Pons (tissue), 1 donor: ENCODE data around the gene OSMR.

ENCODE experiments used
- DNase-seq: peaks from one replicate; pipeline ENCODE4 v3.0.0-alpha.2; 2016; ENCODE audit warnings: low spot score

The OSMR gene

DNA sequence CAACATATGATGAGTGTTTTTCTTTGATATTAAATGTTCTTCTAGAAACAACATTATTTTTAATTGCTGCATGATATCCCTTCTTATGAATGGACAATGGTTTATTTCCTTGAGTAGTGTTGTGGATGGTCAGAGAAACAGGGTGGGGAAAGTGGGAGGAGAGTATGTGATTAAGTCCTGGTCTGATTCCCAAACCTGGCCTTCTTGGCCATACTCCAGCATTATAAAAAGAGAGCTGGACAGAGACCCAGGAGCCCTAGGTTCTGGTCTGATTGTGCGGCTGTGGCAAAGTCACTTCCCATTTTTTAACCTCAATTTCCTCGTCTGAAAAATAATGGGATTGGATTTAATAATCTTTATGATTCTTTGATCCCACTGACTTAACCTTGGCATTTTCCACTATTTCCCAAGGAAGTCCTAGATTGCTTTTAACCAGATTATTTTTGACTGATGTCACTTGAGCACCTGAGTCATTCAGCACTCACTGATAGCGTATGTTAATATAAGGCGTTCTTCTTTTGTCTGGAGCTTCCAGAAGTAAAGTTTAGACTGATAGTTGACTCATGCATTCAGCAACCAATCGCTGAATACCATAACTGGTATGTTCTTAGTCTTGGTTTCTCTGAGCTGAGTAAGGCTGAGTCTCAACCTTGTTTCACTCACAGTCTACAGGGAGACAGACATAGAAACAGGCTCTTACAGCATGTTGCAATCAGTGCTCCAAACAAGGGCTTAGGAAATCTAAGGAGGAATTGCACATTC, 26.2 kb downstream of the OSMR start:
- no peak for DNase-seq

DNA sequence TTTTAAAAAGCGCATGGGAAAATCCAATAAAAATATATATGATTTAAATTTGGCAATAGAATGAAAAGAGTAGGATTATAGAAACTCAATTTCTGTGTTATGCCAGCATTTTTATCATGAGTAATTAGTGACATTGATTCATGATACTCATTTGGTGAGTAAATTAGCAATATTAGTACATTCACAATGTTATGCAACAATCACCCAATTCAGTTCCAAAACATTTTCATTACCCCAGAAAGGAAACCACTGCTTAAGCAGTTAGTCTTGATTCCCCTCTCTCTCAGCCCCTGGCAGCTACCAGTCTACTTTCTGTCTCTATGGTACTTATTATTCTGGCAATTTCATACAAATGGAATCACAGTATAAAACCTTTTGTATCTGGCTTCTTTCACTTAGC, 27.0 kb downstream of the OSMR start:
- DNase-seq, result no peak

DNA sequence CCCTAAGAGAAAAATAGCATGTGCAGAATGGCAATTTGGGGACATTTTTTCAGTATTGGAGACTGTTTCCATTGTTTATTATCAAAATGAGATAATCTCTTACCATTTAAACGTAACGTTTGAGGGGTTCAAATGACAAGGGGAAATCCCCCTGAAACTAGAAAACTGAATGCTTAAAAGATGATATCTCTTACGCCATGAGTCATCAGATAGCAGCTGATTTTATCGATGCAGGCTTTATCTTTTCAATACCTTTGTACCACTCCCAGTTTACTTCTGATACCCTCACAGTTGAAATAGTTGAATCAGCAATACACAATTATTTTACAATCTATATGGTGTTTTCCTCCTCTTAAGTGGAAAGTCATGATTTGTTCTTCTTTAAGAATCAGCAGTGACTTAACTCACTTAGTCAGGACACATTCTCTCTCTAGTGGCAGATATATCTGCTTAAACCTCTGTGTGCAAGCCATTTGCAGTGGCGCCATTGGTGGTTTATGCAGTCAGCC, 29.2 kb downstream of the OSMR start:
- no peak for DNase-seq

DNA sequence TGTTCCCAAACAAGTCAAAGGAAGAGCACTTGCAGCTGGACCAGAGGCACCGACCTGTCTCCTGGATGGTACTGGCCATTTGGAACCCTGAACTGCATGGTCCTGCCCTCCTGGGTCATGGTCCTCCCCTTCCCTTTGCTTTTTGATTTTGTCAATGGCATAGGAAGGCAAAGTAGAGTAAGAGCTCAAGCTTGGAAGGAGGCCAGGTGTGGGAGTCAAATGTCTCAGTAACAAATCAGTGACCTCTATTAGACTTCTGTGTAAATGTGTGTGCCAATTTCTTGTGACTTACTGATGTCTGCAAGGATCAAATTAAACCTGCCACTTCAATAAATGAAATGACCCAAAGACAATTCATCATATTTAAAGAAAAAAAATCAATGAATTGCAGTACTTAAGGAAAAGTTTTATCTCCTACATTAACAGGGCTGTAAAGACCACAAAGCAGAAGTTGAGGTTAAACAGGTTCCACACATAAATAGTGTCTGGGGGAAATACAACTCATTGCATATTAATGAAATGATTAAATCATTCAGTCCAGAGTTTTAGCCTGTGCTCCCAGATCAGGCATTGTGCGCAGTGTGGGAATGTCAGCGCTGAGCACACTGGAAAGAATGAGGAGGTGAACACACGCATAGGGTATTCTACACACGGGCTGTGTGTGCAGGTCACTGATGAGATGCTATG, 32.7 kb downstream of the OSMR start:
- no peak for DNase-seq

DNA sequence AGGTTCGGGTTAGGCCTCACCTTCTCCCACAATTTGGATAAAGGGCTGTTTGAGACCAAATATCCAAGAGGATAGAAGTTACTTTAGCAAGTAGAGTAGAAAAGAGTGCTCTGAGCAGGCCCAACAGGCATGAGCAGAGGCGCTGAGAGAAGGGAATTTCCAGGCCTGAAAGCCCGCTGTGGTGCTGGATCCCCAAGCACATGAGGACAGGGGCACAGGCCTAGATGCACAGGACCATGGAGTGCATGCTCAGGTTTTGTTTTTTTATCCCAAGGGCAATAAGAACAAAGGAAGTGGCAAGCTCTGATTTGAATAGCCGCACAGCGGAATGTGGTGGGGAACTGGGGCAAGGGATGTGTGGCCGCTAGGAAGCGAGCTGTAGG, 33.3 kb downstream of the OSMR start:
- no peak for DNase-seq

DNA sequence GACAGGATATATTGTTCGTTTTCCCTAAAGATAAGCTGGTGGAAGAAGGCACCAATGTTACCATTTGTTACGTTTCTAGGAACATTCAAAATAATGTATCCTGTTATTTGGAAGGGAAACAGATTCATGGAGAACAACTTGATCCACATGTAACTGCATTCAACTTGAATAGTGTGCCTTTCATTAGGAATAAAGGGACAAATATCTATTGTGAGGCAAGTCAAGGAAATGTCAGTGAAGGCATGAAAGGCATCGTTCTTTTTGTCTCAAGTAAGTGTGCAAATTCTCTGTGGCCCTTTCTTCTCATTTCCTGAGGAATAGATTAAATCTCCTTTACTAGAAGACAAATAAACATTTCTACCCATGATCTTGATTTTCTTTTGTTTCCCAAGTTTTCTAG, 38.0 kb downstream of the OSMR start:
- DNase-seq, result peak; percentile 77

DNA sequence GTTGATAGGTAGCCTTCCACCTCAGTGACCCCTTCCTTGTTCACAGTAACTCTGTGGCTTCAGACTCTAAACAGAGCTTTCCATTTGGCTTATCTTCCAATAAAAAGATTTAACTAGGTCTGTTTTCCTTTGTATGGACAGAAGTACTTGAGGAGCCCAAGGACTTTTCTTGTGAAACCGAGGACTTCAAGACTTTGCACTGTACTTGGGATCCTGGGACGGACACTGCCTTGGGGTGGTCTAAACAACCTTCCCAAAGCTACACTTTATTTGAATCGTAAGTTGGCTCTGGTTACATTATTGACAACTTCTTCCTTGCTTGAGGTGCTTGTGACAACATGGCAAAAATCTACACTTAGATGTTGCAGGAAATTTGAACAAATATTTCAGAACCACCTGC, 39.4 kb downstream of the OSMR start:
- DNase-seq, result no peak

DNA sequence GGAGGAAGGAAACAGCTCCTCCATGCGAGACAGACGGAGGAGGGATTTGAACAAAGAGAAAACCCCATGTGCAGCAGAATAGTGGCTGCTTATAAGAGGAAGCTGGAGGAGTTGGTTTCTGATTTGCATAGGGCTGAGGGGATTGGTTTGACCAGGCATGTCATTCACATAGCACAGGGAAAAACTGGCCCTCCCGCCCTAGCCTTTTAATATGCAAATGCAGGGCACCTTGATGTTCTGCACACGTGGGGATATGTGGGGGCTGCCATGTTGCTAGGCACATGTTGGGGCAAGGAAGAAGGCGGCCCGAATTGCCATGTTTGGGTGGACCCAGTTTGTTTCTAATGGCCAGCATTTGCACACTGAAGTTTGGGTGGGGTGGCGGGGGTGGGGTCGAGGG, 42.2 kb downstream of the OSMR start:
- DNase-seq, result no peak

DNA sequence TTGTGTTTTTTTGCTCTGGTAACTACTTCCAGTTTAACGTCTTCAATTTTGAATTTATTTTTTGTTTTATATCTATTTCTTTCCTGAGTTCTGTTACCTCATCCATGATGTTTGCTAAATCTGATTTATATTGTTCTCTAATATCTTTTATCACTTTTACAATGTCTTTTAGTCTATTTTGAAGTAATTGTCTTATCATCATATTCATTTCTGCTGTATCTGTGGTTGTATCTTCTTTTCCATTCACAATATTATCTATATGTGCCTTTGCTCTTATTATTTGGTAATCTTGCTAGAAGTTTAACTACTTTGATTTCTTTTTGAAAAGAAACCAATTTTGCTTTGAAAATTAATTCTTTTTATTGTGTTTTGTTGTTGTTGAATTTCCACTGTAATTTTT, 43.6 kb downstream of the OSMR start:
- DNase-seq, result no peak

DNA sequence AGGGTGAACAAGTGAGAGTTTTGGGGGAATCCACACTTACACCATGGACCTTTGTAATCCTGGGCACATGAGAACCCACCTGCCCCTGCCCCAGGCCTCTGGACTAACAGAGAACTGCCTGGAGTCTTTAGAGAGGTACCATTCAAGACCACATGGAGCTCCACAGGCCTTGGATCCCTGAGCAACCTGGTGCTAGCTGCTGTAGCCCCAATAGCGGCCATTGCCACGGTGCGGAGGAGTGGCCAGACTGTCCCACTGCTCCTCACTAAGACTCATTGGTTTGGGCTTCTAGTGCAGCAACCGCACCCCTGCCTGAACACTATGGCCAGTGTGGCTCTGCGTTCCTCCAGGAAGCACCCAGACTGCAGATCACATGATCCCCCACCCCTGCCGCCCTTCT, 45.8 kb downstream of the OSMR start:
- no peak for DNase-seq

DNA sequence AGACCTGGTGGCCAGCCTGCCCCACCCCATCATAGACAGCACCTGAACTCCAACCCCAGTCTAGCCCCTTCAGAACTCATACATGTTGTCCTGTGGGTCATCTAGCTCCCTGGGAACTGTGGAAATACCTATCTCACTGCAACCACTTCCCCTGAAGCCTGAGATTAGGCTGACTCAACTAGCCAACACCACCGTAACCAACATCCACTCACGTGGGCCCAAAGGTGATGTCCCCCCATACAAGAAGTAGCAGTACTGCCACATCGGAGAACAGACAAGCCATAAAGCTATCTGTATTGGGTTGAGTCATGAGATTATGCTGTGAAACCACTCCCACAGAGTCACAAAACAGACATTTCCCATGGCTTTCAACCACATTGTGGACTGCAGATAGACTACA, 46.6 kb downstream of the OSMR start:
- no peak for DNase-seq

DNA sequence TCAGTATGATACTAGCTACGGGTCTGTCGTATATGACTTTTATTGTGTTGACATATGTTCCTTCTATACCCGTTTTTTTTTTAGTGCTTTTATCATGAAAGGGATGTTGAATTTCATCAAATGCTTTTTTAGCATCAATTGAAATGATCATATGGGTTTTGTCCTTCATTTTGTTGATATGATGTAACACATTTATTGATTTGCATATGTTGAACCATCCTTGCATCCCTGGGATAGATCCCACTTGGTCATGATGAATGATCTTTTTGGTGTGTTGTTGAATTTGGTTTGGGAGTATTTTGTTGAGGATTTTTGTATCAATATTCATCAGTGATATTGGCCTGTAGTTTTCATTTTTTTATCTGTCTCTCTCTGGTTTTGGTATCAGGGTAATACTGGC, 50.9 kb downstream of the OSMR start:
- no peak for DNase-seq

DNA sequence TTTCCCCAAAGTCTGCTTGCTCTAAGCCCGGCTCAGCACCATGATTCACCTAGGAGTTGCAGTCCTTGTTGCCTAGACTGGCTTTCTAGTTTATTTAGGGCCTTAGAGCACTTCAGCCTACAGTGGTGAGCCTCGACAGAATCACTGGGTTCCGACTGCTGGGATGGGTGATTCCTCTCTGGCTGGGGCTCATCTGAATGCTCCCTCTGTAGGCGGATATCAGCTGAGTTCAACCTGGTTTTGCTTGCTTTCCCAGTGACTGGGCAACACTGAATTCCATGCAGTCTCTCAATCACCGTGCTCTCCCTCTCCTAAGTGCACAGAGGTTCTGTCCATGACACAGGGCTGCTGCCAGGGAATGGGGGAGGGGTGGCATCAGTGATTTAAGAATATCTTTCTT, 54.1 kb downstream of the OSMR start:
- no peak for DNase-seq

DNA sequence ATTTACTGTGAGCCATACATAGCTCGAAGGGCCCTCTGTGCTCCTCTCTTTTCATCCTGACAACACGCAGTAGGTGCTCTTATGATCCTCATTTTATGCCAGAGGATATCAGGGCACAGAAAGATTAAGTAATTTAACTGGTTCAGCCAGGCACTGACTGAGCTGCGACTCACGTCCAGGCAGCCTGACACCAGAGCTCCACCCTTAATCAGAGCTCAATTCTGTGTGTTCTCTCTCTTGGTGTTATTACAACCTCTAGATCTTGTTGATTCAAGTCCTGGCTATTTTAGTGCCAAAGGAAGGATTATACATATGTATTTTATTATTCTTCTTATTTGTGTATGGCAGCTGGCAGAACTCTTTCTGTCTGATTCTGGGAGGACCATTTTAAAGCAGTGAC, 59.7 kb downstream of the OSMR start:
- no peak for DNase-seq

DNA sequence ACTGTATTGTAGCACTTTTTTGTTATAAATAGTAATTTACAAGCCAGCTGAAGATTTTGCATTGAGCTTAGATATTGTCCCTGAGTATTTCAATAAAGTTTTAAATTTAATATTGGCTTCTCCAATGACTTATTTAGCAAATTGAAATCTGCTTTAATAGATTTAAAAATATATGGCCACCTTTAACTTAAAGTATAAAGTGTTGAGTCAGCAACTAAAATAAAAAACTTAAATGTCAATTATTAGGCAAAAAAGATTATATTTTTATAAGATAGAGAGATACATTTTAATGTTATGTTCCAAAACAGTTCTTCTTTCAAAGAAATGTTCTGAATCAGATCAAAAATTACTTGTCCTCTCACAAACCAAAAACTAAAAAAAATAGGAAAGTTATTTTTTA, 60.7 kb downstream of the OSMR start:
- DNase-seq, result no peak

DNA sequence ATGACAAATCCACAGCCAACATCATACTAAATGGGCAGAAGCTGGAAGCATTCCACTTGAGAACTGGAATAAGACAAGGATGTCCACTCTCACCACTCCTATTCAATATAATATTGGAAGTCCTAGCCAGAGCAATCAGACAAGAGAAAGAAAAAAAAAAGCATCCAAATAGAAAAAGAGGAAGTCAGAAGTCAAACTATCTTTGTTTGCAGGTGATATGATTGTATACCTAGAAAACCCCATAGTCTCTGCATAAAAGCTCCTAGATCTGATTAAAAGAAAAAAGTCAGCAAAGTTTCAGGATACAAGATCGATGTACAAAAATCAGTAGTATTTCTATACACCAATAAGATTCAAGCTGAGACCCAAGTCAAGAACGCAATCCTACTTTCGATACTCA, 66.1 kb downstream of the OSMR start:
- no peak for DNase-seq

DNA sequence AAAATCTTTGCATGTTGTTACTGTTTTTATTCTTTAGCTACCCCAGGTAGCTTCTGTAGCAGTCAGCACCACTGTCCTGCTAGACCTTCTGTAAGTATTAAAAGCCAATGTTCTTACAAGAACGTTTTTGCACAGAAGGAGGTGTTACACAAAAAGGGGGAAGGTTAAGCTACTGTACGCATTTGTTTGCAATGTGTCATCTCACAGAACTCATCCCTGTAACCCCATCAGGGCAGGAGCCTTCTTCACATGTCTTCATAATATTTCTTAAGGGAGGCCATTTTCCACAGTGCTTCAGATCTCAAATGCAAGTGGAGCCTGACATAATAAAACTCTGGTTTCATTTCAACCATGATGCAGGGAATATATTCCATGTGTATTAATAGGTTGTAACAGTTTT, 67.9 kb downstream of the OSMR start:
- no peak for DNase-seq

DNA sequence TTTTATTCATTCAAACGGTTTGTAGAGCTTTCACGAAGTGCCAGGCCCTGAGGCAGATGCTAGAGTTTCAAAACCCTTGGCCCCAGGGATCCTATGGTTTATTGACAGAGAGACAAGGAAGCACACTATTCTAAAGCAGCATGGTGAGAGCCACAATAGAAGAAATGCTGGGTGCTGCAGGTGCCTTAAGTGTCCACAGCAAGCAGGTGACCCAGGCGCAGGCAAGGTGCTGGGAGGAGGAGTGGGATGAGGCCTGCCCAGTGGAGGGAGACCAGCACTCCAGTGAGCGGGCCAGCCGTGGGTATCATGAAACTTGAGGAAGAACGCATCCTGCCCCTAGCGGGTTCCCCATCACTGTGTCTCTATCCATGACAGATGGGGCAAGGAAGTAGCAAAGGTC, 71.0 kb downstream of the OSMR start:
- no peak for DNase-seq

DNA sequence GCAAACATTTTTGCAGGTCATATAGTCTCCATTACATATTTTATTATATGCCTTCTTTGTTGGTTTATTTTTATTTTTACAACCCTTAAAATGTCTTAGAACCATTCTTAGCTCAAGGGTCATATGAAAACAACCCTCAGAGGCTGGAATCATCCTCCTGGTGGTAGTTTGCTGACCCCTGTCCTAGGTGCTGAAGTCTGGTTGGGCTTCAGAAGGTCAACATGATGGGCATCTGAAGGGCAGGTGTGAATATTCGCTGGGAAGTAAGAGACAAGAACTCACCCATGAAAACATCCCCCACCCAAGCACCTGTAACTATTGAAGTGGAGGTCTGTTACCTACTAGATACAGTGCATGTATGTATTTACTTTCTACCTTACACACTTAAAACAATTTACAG, 75.4 kb downstream of the OSMR start:
- no peak for DNase-seq

DNA sequence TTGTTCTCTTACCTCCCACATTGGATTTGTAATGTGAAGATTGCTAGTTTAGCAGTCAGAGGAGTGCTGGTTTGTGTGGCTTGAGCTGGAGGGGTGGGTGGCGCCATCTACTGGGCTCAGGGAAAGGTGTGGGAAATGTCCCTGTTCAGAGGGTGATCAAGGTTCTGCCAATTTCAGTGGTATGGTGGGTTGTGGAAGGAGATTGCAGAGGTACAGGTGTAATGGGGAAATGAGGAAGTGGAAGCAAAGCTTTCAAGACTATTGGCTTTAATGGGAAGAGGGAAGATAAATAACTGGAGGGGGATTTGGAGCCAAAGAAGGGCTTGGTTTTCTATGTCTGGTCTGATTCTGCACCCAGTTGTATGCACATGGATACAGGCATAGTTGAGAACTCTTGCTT, 76.4 kb downstream of the OSMR start:
- peak; percentile 62 for DNase-seq

DNA sequence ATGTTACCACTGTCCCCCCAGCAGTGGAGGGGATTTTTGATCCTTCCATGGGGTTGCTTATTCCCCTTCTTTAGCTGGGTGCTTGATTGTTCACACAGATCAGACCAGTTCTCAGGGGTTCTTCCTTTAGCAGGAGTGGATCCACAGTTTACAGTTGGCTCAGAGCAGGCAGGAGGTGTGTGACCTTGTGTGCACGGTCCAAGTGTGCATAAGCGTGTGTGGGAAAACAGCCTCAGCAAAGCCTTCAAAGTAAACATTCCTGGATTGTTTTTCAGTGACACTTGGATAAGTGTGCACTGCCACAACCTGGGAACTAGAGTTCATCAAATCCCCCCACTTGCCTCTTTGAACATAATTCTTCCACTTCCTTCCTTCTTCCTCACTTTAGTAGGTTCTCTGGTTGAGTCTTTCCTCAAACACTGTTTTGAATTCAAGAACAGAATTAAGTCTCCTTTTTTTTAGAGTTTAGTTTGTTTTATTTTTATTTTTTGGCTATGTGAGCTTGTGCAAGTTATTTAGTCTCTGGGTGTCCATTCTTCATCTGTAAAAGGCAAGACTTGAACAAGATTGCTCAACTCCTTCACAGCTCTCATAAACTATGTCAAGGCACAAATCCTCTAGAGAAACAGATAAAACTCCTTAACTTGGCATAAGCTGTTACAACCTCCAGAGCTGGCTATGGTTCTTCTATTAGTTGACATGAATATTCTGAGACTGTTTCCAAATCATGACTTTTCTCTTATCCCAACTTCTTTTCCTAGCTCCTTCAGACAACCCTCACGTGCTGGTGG, 78.0 kb downstream of the OSMR start:
- no peak for DNase-seq

DNA sequence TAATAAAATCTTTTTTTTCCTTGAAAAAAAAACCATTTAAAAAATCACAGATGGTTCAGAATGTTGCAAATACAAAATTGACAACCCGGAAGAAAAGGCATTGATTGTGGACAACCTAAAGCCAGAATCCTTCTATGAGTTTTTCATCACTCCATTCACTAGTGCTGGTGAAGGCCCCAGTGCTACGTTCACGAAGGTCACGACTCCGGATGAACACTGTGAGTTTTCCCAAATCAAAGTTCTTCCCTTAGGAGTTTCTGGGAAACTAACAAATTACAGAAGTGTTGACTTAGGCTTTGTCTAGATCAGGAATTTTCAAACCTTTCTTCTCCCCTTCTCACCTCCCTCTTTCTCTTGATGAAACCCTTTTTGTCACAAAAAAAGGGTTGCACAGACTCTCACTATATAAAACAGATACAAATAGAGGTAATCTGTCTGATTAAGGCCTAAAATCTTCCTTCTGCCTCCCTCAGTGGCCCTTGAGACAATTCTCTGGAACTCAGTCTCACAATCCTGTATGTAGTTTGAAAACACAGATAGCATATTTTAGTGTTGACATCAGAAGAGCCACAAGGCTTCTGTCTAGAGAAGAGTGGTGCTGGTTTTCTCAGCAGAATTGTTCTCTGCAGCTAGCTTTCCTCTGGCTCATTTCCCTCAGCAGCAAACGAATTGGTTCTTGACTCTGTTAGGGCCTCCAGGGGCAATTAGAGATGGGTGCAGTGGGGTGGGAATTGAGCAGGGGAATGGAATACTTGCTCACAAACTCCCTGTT, 79.5 kb downstream of the OSMR start:
- no peak for DNase-seq
